ENCODE data around the gene GJB2. TPM values are rescaled to one million over a fixed set of nuclear protein-coding genes. Genes with fewer than 3 reads are reported as not detected.
"Not testable (repeated sequence)": the region's sequence is repeated elsewhere in the genome, so short reads cannot be mapped to it uniquely, and the experiment has no call there.

The GJB2 gene
- total RNA-seq, 1 experiment from 2014 or later, result 12.9 TPM

DNA sequence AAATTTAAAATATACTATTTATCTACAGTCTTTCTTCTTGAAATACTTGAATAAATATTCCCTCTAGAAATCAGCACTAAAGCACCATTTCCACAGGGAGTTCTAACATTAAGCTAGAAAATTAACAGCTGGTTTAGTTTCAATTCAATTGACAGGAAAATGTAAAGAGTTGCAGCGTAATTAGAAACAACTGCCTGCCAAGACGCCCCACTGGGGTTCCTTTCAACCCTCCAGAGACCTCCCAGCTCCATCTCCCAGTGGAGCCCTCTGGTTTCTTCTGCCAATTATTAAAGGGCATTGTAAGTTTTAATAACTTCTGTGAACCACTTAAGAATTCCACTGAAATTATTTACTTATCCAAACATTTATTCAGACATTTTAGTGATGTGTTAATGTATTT, 36.0 kb downstream of the GJB2 start:
- BruUV-seq (replicated peaks), result no TSS peak
- intact Hi-C loops (cut with micrococcal nuclease), result no loop called here
- no peak overlapping the region for H3K4me3 Mint-ChIP-seq (ENCODE audit: unreplicated experiment)
- H3K27ac Mint-ChIP-seq (ENCODE audit: low read depth, unreplicated experiment), result no peak overlapping the region
- no peaks in the 10 kb centered on the region for H3K36me3 Mint-ChIP-seq (ENCODE audit: insufficient read depth, unreplicated experiment)
- TF ChIP-seq, protein P1, sequence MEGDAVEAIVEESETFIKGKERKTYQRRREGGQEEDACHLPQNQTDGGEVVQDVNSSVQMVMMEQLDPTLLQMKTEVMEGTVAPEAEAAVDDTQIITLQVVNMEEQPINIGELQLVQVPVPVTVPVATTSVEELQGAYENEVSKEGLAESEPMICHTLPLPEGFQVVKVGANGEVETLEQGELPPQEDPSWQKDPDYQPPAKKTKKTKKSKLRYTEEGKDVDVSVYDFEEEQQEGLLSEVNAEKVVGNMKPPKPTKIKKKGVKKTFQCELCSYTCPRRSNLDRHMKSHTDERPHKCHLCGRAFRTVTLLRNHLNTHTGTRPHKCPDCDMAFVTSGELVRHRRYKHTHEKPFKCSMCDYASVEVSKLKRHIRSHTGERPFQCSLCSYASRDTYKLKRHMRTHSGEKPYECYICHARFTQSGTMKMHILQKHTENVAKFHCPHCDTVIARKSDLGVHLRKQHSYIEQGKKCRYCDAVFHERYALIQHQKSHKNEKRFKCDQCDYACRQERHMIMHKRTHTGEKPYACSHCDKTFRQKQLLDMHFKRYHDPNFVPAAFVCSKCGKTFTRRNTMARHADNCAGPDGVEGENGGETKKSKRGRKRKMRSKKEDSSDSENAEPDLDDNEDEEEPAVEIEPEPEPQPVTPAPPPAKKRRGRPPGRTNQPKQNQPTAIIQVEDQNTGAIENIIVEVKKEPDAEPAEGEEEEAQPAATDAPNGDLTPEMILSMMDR (IDR thresholded peaks at IDR 0.05; ENCODE audit: unreplicated experiment), result no peak
- DNase-seq (ENCODE audit: unreplicated experiment), result no peak
- H3K4me1 Mint-ChIP-seq (ENCODE audit: insufficient read depth, unreplicated experiment), result peaks cover 8% of the 10 kb centered on the region
- ChIA-PET CTCF (interaction anchor here (1.4 kb wide), 1 partner anchor 66 kb away, joined by 7 read pairs; no protein-coding TSS in a partner anchor), POLR2A (interaction anchor here (1.1 kb wide), 1 partner anchor 66 kb away, joined by 4 read pairs; no protein-coding TSS in a partner anchor)
- no peaks in the 10 kb centered on the region for H3K27me3 Mint-ChIP-seq (ENCODE audit: insufficient read depth, unreplicated experiment)
- no peaks in the 10 kb centered on the region for H3K9me3 Mint-ChIP-seq (ENCODE audit: unreplicated experiment)

DNA sequence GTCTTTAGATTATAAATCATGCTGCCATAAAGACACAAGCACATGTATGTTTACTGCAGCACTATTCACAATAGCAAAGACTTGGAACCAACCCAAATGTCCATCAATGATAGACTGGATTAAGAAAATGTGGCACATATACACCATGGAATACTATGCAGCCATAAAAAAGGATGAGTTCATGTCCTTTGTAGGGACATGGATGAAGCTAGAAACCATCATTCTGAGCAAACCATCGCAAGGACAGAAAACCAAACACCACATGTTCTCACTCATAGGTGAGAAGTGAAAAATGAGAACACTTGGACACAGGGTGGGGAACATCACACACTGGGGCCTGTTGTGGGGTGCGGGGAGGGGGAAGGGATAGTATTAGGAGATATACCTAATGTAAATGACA, 39.4 kb downstream of the GJB2 start:
- H3K27ac Mint-ChIP-seq (ENCODE audit: low read depth, unreplicated experiment); H3K4me1 Mint-ChIP-seq (ENCODE audit: insufficient read depth, unreplicated experiment); H3K36me3 Mint-ChIP-seq (ENCODE audit: insufficient read depth, unreplicated experiment); intact Hi-C loops (cut with micrococcal nuclease); POLR2A ChIA-PET; H3K9me3 Mint-ChIP-seq (ENCODE audit: unreplicated experiment); H3K4me3 Mint-ChIP-seq (ENCODE audit: unreplicated experiment); H3K27me3 Mint-ChIP-seq (ENCODE audit: insufficient read depth, unreplicated experiment); BruUV-seq (replicated peaks); DNase-seq (ENCODE audit: unreplicated experiment): not testable (repeated sequence)
- CTCF ChIA-PET, result interaction anchor here (0.6 to 1.0 kb wide), 2 partner anchors 11 to 596 kb away, joined by 3 read pairs; no protein-coding TSS in a partner anchor

DNA sequence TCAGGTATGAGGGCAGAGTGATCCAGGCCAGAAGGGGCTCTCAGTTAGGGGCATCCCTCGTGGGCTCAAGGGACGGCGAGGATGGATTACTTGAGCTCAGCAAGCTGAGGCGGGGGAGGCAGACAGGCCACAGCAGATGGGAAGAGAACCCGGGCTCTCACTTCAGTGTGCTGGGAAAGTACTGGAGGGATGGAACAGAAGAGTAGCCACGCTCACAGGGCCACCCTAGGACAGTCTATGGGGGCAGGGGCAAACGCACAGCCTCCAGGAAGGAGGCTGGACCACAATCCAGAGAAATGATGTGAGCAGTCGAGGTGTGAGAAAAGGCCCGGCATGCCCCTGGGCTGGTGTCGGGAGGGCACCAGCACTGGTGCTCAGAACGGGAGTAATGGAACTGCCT, 41.1 kb downstream of the GJB2 start:
- H3K36me3 Mint-ChIP-seq (ENCODE audit: insufficient read depth, unreplicated experiment), result no peaks in the 10 kb centered on the region
- no peak for DNase-seq (ENCODE audit: unreplicated experiment)
- ChIA-PET POLR2A (no interaction called here), CTCF (no interaction called here)
- intact Hi-C loops (cut with micrococcal nuclease), result no loop called here
- BruUV-seq (replicated peaks), result no TSS peak
- no peaks in the 10 kb centered on the region for H3K27me3 Mint-ChIP-seq (ENCODE audit: insufficient read depth, unreplicated experiment)
- H3K4me1 Mint-ChIP-seq (ENCODE audit: insufficient read depth, unreplicated experiment), result no peaks in the 10 kb centered on the region
- no peak overlapping the region for H3K27ac Mint-ChIP-seq (ENCODE audit: low read depth, unreplicated experiment)
- TF ChIP-seq, protein P1 (IDR thresholded peaks at IDR 0.05; ENCODE audit: unreplicated experiment), result no peak
- no peak overlapping the region for H3K4me3 Mint-ChIP-seq (ENCODE audit: unreplicated experiment)
- H3K9me3 Mint-ChIP-seq (ENCODE audit: unreplicated experiment), result no peaks in the 10 kb centered on the region

DNA sequence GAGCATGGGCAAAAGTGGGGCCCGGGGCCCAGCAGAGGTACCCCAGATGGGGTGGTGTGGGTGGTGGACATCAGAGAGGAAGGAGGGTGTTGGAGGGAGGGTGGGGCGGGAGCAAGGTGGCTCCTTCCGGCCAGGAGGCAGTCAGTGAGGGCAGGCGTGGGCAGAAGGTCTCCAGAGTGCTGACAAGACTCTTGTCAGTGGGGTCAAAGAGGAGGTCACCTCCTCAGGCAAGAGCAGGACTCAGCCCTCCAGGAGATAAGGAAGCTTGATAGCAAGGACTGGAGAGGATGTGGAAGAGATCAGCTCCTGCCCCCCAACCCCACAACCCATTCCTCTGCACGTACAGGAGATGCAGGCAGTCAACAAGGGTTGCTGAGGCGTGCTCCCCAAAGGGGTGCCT, 41.7 kb downstream of the GJB2 start:
- Mint-ChIP-seq H3K4me1 (ENCODE audit: insufficient read depth, unreplicated experiment) (no peaks in the 10 kb centered on the region), H3K27me3 (ENCODE audit: insufficient read depth, unreplicated experiment) (no peaks in the 10 kb centered on the region), H3K4me3 (ENCODE audit: unreplicated experiment) (no peak overlapping the region), H3K27ac (ENCODE audit: low read depth, unreplicated experiment) (no peak overlapping the region), H3K9me3 (ENCODE audit: unreplicated experiment) (no peaks in the 10 kb centered on the region), H3K36me3 (ENCODE audit: insufficient read depth, unreplicated experiment) (no peaks in the 10 kb centered on the region)
- TF ChIP-seq, protein P1 (IDR thresholded peaks at IDR 0.05; ENCODE audit: unreplicated experiment), result no peak
- ChIA-PET POLR2A (no interaction called here), CTCF (no interaction called here)
- intact Hi-C loops (cut with micrococcal nuclease), result no loop called here
- BruUV-seq (replicated peaks), result no TSS peak
- DNase-seq (ENCODE audit: unreplicated experiment), result no peak

DNA sequence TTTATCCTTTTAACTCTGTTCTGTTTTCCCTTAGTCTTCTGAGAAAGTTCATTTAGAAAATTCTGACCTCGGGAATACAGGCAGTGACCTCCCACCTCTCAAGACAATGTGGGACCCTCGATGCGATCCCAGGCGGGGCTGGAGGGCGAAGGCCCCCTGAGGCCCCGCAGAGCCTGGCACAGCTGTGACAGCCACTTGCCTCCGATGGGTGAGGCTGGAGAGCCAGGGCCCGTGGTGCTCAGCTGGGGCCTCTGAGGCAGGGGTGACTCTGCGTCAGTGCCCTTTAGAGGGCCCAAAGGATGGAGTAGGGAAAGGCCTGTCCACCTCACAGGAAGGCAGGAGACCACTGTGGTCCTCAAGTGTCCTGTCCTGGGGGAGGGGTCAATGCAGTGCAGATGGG, 42.2 kb downstream of the GJB2 start:
- TF ChIP-seq, protein P1 (IDR thresholded peaks at IDR 0.05; ENCODE audit: unreplicated experiment), result no peak
- DNase-seq (ENCODE audit: unreplicated experiment), result no peak
- H3K27me3 Mint-ChIP-seq (ENCODE audit: insufficient read depth, unreplicated experiment), result no peaks in the 10 kb centered on the region
- POLR2A ChIA-PET, result no interaction called here
- no peaks in the 10 kb centered on the region for H3K4me1 Mint-ChIP-seq (ENCODE audit: insufficient read depth, unreplicated experiment)
- no peaks in the 10 kb centered on the region for H3K9me3 Mint-ChIP-seq (ENCODE audit: unreplicated experiment)
- intact Hi-C loops (cut with micrococcal nuclease), result no loop called here
- no peak overlapping the region for H3K4me3 Mint-ChIP-seq (ENCODE audit: unreplicated experiment)
- CTCF ChIA-PET, result no interaction called here
- H3K36me3 Mint-ChIP-seq (ENCODE audit: insufficient read depth, unreplicated experiment), result no peaks in the 10 kb centered on the region
- BruUV-seq (replicated peaks), result no TSS peak
- H3K27ac Mint-ChIP-seq (ENCODE audit: low read depth, unreplicated experiment), result no peak overlapping the region

Measured in MCF 10A (cell line).